ENCODE measurements around the gene MSI2. TPM values are rescaled to one million over a fixed set of nuclear protein-coding genes. Genes with fewer than 3 reads are reported as not detected.

The MSI2 gene
- polyA plus RNA-seq, 1 of the 3 experiments (the other 2 are of a cell fraction) = 24.1 TPM

GRCh38 chr17:57713140-57713539, 456.8 kb downstream of the MSI2 start:
- Histone ChIP-seq H3K9me2 (no peaks in the 10 kb centered on the region), H3K27ac (ENCODE audit: low read depth in 2 of 2, low read length in 1 of 2) (no peak overlapping the region), H3K4me3 (ENCODE audit: low read depth in 2 of 2, low read length in 1 of 2) (no peak overlapping the region), H3F3A (replicated peaks; ENCODE audit: insufficient read depth) (no peaks in the 10 kb centered on the region), H3K79me2 (ENCODE audit: insufficient read depth) (no peaks in the 10 kb centered on the region), H3K4me1 (ENCODE audit: control insufficient read depth in 1 of 2, insufficient read depth in 2 of 2, low read depth in 1 of 2, low read length in 1 of 2) (peaks cover 0 to 14% of the 10 kb centered on the region in 2 experiments; a peak in 2 of 4 replicates), H3K9ac (no peak overlapping the region), H3K4me2 (no peak overlapping the region), H3K9me3 (no peaks in the 10 kb centered on the region), H2AFZ (ENCODE audit: low read depth) (no peak overlapping the region), H3K36me3 (replicated peaks in 1 of 2; ENCODE audit: control insufficient read depth in 1 of 2, insufficient read depth in 2 of 2, low read length in 1 of 2) (no peaks in the 10 kb centered on the region), H4K20me1 (ENCODE audit: insufficient read depth) (no peaks in the 10 kb centered on the region), H3K27me3 (ENCODE audit: insufficient read depth) (peaks cover 27% of the 10 kb centered on the region; the same call in 1 of the 2 replicates)
- TF ChIP-seq IRF3 (IDR thresholded peaks at IDR 0.05; ENCODE audit: low read depth, low read length) (no peak), REST (IDR thresholded peaks at IDR 0.05; ENCODE audit: low read depth, low read length) (no peak), SMC3 (IDR thresholded peaks at IDR 0.05; ENCODE audit: low read depth, low read length) (no peak), NFIC (IDR thresholded peaks at IDR 0.05; ENCODE audit: borderline replicate concordance) (no peak), TEAD4 (IDR thresholded peaks at IDR 0.05; ENCODE audit: borderline replicate concordance, insufficient read depth) (no peak)
- TF ChIP-seq, protein P1, sequence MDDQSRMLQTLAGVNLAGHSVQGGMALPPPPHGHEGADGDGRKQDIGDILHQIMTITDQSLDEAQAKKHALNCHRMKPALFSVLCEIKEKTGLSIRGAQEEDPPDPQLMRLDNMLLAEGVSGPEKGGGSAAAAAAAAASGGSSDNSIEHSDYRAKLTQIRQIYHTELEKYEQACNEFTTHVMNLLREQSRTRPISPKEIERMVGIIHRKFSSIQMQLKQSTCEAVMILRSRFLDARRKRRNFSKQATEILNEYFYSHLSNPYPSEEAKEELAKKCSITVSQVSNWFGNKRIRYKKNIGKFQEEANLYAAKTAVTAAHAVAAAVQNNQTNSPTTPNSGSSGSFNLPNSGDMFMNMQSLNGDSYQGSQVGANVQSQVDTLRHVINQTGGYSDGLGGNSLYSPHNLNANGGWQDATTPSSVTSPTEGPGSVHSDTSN (IDR thresholded peaks at IDR 0.05) = no peak
- WGBS (ENCODE audit: low lambda C conversion rate) = 57% methylated on average over 7 of the region's 7 CpGs
- ChIA-PET POLR2A (no interaction called here), CTCF (interaction anchor here (1.1 to 4.3 kb wide), 5 partner anchors 14 to 51 kb away, joined by 3 to 15 read pairs (median 4); no protein-coding TSS in a partner anchor)
- DNase-seq = no peak

GRCh38 chr17:57714665-57715180, 458.4 kb downstream of the MSI2 start:
- peaks cover 33% of the 10 kb centered on the region; the same call in 1 of the 2 replicates for H3K27me3 ChIP-seq (ENCODE audit: insufficient read depth)
- no peak for TF ChIP-seq YY1 (IDR thresholded peaks at IDR 0.05; ENCODE audit: low read depth)
- no peak for TF ChIP-seq IRF3 (IDR thresholded peaks at IDR 0.05; ENCODE audit: low read depth, low read length)
- no peak for TF ChIP-seq EZH2phosphoT487 (IDR thresholded peaks at IDR 0.05; ENCODE audit: borderline replicate concordance, low read depth)
- TF ChIP-seq, protein P2, sequence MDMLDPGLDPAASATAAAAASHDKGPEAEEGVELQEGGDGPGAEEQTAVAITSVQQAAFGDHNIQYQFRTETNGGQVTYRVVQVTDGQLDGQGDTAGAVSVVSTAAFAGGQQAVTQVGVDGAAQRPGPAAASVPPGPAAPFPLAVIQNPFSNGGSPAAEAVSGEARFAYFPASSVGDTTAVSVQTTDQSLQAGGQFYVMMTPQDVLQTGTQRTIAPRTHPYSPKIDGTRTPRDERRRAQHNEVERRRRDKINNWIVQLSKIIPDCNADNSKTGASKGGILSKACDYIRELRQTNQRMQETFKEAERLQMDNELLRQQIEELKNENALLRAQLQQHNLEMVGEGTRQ (IDR thresholded peaks at IDR 0.05; ENCODE audit: borderline replicate concordance, low read depth, low read length) = no peak
- no peak for TF ChIP-seq FOXM1 (IDR thresholded peaks at IDR 0.05; ENCODE audit: low read depth)
- no peak for TF ChIP-seq MXI1 (IDR thresholded peaks at IDR 0.05; ENCODE audit: low read depth, low read length)
- TF ChIP-seq FOXJ3 (CRISPR knock-in tag; IDR thresholded peaks at IDR 0.05) = no peak
- H3K9me3 ChIP-seq = no peaks in the 10 kb centered on the region
- H3K4me3 ChIP-seq (ENCODE audit: low read depth in 2 of 2, low read length in 1 of 2) = no peak overlapping the region
- H3F3A ChIP-seq (replicated peaks; ENCODE audit: insufficient read depth) = no peaks in the 10 kb centered on the region
- ChIA-PET CTCF (interaction anchor here (0.6 to 4.3 kb wide), 5 partner anchors 9 to 43 kb away, joined by 3 to 15 read pairs (median 9); no protein-coding TSS in a partner anchor), POLR2A (interaction anchor here (0.8 kb wide), 1 partner anchor 10 kb away, joined by 3 read pairs; no protein-coding TSS in a partner anchor)
- H3K4me2 ChIP-seq = no peak overlapping the region
- no peaks in the 10 kb centered on the region for H3K79me2 ChIP-seq (ENCODE audit: insufficient read depth)
- H3K27ac ChIP-seq (ENCODE audit: low read depth in 2 of 2, low read length in 1 of 2) = no peak overlapping the region
- WGBS (ENCODE audit: low lambda C conversion rate) = 34% methylated on average over 7 of the region's 7 CpGs
- H3K9me2 ChIP-seq = no peaks in the 10 kb centered on the region
- H3K9ac ChIP-seq = no peak overlapping the region
- no peak overlapping the region for H2AFZ ChIP-seq (ENCODE audit: low read depth)
- peak; percentile 41 for DNase-seq
- H4K20me1 ChIP-seq (ENCODE audit: insufficient read depth) = no peaks in the 10 kb centered on the region
- peaks cover 0 to 14% of the 10 kb centered on the region in 2 experiments; a peak in 1 of 4 replicates for H3K4me1 ChIP-seq (ENCODE audit: control insufficient read depth in 1 of 2, insufficient read depth in 2 of 2, low read depth in 1 of 2, low read length in 1 of 2)
- no peaks in the 10 kb centered on the region for H3K36me3 ChIP-seq (replicated peaks in 1 of 2; ENCODE audit: control insufficient read depth in 1 of 2, insufficient read depth in 2 of 2, low read length in 1 of 2)
